ENCODE data around the gene CLCNKB. TPM values are rescaled to one million over a fixed set of nuclear protein-coding genes. Genes with fewer than 3 reads are reported as not detected.

Gene CLCNKB
- total RNA-seq, 1 donor from 2014 or later: 0.63 TPM

- DNase-seq (ENCODE audit: low spot score): no peak
These were observed 31.9 kb downstream of the CLCNKB start for GRCh38 chr1:16075337-16076030.

GRCh38 chr1:16076031-16076864 lies 32.7 kb downstream of the CLCNKB start:
- no peak for DNase-seq (ENCODE audit: low spot score)

DNA sequence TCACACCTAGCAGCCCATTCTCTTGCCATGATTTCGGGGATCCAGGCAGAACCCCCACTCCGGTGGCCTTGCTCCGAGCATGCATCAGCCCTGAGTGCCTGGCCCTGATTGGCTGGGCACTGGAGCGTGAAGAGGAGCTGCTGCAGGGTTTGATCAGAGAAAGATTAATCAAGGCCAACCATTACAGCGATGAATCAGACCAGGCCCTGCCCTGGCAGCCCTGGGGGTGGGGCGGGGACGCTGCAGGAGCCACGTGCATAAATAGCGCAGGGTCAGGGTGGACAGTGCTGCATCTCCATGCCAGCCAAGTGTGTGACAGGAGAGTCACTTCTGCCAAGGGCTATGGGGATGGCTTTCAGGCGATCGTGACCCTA lies 33.3 kb downstream of the CLCNKB start:
- DNase-seq (ENCODE audit: low spot score): no peak

DNA sequence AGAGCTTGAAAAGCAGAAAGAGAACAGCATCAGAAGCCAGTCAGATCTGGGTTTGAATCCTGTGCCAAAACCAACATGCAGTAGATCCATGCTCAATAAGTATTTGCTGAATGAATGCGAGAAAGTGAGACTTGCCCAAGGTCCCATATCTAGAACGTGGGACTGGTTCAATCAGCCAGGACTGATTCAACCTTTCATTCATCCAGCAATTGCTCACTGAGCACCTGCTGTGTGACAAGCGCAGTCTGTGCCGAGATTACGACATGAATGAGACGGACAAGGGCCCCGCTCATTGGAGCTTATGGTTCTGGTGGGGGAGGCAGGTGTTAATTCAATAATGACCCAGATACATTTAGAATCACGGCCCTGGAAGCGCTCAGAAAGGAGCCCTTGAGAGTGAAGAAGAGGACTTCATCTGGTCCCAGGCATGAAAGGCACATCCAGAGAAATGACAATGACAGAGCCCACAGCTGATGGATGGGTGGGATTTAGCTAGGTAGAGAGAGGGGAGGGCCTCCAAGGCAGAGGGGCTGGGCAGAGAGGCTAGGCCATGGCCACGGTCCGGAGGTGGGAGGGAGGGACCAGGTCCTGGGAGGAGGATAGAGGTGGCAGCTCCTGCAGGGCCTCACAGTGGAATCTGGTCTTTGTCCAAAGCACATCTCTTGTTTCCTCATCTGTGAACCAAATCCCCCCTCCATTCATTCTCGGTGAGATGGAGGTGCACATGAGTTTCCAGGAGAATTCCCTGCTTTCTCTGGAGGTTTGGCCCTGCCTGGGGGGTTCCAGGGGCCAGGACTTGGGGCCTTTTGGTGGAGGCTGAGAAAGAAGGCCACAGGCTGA lies 34.0 kb downstream of the CLCNKB start:
- DNase-seq (ENCODE audit: low spot score): no peak

DNA sequence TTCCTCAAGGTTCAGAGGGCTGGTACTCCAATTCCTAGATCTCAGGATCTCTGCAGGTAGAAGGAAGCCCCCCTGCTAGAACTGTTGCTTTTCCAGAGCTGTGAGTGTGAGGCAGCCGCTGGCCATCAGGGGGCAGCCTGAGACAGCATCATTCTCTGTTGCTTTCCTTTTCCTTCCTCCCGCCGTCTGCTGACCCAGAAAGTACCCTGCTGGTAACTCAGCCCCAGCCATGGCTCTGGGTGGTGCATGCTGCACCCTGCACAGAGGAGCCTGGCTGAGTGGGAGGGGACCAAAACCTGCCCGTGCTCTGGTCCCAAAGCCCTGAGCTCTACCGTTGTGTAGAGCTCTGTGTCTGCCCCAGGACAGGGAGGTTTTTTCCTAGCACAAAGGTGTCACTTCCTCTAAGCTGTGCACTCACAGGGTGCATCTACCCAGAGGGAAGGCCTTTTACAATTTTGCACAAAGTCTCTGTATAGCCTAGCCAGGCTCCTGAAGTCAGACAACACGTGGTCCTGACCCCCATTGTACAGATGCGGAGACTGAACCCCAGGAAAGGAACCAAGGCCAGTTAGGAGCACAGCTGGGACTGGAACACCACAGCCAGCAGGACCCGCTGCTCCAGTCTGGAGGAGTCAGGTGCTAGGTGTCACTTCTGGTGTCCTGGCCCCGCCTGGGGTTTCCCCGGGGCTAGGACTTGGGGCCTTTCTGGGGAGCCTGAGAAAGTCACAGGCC lies 35.5 kb downstream of the CLCNKB start:
- peak; percentile 82 for DNase-seq (ENCODE audit: low spot score)

DNA sequence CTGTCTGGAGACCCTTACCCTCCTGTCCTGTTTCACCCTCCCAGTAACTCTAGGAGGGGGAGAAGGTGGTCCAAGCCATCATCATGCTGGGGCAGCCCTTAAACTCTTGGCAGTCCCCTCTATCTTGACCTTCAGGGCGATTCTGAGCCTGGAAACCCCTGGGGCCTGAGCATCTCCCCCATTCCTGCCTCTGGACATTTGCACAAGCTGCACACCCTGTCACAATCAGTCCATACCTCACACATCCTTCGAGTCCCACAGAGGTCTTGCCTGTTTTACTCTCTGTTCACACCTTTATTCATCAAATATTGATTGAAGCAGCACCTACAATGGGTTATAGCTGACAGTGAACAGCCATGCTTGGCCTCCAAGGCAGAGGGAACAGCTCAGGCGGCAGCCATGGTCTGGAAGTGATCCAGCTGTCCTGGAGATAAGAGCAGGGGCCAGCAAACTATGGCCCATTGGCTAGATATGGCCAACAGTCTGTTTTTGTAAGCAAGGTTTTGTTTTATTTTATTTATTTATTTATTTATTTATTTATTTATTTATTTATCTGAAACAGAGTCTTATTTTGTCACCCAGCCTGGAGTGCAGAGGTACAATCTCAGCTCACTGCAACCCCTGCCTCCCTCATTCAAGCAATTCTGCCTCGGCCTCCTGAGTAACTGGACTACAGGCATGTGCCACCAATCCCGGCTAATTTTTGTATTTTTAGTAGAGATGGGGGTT lies 37.0 kb downstream of the CLCNKB start:
- DNase-seq (ENCODE audit: low spot score): no peak

GRCh38 chr1:16081636-16082035 lies 38.1 kb downstream of the CLCNKB start:
- DNase-seq (ENCODE audit: low spot score): no peak

GRCh38 chr1:16082283-16083038 lies 38.9 kb downstream of the CLCNKB start:
- DNase-seq (ENCODE audit: low spot score): no peak

- DNase-seq (ENCODE audit: low spot score): no peak
These were observed 39.9 kb downstream of the CLCNKB start for GRCh38 chr1:16083486-16083885.

GRCh38 chr1:16085522-16085921 lies 41.9 kb downstream of the CLCNKB start:
- no peak for DNase-seq (ENCODE audit: low spot score)

GRCh38 chr1:16087733-16088132 lies 44.2 kb downstream of the CLCNKB start:
- no peak for DNase-seq (ENCODE audit: low spot score)

DNA sequence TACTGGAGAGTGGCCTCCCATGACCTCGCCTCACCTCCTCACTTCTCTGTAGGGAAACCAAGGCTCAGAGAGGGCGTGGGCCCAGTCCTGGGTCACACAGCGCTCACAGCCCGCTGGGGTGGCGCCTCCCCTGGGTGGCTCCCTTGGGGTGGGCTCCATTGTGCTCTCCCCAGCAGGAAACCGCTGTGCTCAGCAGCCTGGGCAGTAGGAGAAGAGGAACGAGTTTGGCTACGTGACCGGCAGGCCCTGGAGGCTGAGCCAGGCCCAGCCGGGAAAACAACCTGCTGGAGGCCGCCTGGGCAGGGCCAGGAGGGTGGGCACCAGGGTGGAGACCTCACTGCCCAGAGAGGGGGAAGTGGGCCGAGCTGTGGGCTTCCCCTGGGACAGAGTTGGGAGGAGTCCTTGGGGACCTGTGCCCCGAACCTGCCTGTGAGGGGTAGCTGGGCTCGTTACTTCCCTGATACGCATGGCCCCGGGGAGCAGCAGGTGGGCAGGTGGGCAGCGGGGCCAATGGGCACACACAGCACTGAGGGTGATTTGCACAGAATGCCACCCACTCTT lies 44.8 kb downstream of the CLCNKB start:
- DNase-seq (ENCODE audit: low spot score): no peak

DNA sequence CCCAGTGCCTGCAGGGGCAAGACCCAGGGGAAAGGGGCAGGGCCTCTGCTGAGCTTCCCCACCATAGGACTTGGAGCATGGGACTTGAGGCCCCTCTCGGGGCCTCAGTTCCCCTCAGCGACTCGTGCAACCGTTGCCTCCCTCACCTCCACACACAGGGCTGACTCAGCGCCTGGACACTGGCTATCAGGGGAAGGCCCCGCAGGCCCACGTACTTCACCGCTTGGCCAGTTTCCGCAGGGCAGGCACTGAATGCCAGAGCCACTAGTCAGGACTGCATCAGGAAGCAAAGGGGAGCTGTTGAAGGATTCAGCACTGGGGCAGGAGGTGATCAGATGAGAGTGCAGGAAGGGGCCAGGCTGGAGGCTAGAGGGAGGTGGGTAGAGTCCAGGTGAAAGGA lies 45.4 kb downstream of the CLCNKB start:
- no peak for DNase-seq (ENCODE audit: low spot score)

DNA sequence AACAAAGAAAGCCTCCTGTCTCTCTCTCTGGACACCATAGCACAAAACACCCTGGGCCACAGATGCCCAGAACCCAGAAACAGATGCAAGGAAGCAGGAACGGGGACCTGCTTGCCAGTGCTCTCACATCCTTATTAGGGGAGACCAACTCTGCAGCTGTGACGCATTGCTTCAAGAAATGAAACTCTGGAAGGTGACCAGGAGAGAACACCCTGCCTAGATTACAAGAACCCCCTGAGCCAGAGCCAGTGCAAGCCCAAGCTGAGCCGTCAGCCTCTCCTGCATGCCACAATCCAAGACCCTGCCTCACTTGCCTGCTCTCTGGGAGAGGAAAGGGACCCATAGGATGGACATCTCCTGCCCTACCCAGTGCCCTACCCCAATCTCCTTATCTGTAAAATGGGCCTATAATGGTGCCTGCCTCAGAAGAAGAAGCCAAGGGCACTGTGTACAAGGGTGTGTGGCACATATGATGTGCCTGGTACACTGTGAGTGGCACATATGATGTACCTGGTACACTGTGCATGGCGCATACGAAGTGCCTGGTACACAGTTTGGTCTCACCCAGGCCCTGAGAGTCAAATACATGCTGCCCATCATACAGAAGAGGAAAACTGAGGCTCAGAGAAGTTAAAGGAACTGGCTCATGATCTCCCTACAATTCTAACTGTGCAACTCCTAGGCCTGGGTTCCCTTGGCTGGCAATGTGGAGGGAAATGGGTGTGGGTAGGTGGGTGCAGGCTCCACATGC lies 46.7 kb downstream of the CLCNKB start:
- DNase-seq (ENCODE audit: low spot score): no peak

GRCh38 chr1:16091296-16091695 lies 47.7 kb downstream of the CLCNKB start:
- no peak for DNase-seq (ENCODE audit: low spot score)

DNA sequence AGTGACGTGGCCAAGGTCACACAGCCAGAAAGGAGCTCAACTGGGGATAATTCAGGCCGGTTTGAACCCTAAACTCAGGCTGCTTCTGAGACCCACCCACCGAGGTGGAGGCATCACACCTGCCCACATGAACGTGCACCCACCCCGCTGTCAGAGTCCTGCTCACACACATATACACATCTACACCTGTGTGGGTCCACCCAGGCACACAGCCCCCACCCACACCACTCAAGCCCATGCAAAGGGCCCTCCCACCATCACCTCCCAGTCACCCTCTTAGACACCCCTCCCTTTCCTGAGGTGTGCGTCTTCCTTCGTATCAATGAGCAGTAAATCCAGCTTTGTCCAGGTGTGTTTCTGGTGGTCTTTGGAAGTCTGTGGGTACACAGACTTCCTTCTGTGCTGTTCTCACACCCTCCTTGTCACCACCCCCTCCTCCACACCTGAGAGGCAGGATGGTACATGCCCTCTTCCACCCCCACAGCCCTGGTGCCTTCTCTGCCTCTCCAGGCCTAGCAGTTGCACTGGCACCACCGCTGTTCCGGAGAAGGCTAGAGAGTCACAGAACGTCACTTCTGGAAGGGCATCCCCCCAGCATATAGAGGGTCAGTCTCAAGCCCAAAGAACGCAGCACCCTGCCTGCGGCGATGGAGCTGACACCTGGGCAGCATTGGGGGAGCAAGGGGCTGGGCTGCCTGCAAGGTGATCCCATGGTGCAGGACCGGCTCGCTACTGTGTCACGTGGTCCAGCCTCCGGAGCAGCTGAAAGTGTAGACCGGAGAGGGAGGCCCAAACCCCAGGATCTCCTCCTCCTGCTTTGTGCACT lies 48.7 kb downstream of the CLCNKB start:
- no peak for DNase-seq (ENCODE audit: low spot score)

- DNase-seq (ENCODE audit: low spot score): no peak
These were observed 49.4 kb downstream of the CLCNKB start for GRCh38 chr1:16092923-16093511.

- no peak for DNase-seq (ENCODE audit: low spot score)
These were observed 50.0 kb downstream of the CLCNKB start for GRCh38 chr1:16093611-16094010.
